ENCODE measurements around the gene CMC1.
"Not testable (repeated sequence)": the region's sequence is repeated elsewhere in the genome, so short reads cannot be mapped to it uniquely, and the experiment has no call there.

CMC1 gene

GRCh38 chr3:28244491-28244890 lies 3.1 kb downstream of the CMC1 start:
- no peak for DNase-seq (ENCODE audit: low spot score)

DNA sequence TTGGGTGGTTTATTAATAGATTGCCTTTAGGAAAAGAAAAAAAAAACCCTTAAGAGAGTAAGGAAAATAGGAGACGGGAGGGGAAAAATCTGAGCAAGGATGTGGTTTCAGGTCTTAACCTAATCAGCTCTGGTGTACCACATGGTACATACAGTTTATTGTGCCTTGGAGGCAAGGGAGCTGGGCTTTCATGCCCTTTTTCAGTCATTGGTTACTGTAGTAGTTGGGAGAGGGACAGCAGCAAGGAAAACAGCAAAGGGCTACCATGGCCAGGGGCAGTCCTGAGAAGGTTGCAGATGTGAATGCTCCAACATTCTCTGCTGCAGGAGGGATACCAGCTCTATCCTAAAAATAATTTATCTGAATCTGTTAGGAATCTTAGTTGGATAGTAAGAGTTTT lies 5.9 kb downstream of the CMC1 start:
- no peak for DNase-seq (ENCODE audit: low spot score)

DNA sequence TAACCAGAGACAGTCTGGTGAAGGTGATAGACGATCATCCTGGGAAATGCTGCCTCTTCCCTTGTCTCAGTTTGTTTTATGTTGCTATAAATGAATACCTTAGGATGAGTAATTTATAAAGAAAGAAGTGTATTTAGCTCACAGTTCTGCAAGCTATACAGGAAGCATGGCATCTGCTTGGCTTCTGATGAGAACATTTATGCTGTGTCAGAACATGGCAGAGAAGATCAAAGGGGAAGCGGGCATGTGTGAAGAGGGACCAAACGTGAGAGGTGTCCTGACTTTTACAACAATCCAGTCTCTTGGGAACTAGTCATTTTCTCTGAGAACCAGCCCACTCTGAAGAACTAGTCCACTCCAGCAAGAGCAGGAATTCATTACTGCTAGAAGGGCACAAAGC lies 9.6 kb downstream of the CMC1 start:
- DNase-seq (ENCODE audit: low spot score): no peak

DNA sequence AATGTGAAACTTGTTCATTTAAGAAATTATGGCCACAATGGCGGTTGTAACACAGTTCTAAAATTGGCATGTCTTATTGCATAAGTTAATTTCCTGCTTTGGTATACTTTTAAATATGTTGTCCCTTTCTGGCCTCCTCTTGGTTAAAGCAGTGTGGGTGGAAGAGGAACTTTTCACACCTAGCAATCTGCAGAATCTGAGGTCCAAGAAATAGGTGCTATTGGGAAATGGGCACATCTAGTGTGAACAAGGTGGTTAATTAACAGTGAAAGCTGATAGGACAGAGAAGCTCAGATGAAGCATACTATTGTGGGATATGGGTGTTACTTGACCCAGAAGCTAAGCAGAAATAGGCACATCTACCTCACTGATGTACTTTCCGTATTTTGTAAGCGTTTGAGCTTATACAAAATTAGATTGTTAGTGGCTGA lies 10.6 kb downstream of the CMC1 start:
- DNase-seq (ENCODE audit: low spot score): no peak

GRCh38 chr3:28253040-28253715 lies 11.8 kb downstream of the CMC1 start:
- DNase-seq (ENCODE audit: low spot score): no peak

- no peak for DNase-seq (ENCODE audit: low spot score)
Observed at GRCh38 chr3:28262001-28262400, 20.6 kb downstream of the CMC1 start.

- DNase-seq (ENCODE audit: low spot score): no peak
Observed at GRCh38 chr3:28265641-28266040, 24.2 kb downstream of the CMC1 start.

- DNase-seq (ENCODE audit: low spot score): no peak
Observed at GRCh38 chr3:28267984-28268849, 26.8 kb downstream of the CMC1 start.

- DNase-seq (ENCODE audit: low spot score): no peak
Observed at GRCh38 chr3:28268989-28269388, 27.6 kb downstream of the CMC1 start.

- DNase-seq (ENCODE audit: low spot score): not testable (repeated sequence)
Observed at GRCh38 chr3:28269884-28270283, 28.5 kb downstream of the CMC1 start.

GRCh38 chr3:28273837-28274236 lies 32.4 kb downstream of the CMC1 start:
- DNase-seq (ENCODE audit: low spot score): no peak

DNA sequence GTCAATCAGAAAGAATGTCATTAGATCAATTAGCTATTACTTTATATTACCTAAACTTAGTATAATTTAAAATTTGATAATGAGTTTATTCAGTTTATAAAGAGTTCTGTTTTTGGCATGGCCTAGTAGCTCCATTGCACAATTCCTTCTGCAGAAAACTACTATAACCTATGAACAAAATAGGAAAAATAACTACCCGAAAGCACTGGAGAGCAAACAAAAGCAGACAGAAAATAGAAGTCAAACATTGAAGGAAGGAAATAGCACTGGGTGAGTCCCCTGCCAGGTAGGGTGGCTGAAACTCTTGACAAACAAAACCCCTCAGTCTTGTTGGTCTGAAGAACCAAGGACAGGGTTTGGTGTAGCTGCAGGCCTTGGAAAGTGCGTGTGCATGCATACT lies 37.5 kb downstream of the CMC1 start:
- no peak for DNase-seq (ENCODE audit: low spot score)

DNA sequence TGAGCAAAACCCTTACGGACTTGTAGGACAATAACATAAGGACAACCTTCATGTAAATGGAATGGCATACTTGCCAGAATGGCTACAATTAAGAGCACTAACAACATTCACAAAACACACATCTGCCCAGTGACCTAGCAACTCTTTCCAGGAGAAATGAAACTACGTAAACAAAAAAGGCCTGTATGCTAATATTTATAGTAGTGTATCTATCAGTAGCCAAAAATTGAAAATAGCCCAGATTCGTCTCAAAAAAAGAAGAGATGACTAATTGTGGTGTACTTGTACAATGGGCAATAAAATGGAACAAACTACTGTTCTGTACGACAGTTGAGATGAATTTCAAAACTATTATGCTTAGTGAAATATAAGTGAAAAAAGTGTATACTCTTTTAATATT lies 38.4 kb downstream of the CMC1 start:
- DNase-seq (ENCODE audit: low spot score): no peak

GRCh38 chr3:28280781-28281180 lies 39.4 kb downstream of the CMC1 start:
- no peak for DNase-seq (ENCODE audit: low spot score)

DNA sequence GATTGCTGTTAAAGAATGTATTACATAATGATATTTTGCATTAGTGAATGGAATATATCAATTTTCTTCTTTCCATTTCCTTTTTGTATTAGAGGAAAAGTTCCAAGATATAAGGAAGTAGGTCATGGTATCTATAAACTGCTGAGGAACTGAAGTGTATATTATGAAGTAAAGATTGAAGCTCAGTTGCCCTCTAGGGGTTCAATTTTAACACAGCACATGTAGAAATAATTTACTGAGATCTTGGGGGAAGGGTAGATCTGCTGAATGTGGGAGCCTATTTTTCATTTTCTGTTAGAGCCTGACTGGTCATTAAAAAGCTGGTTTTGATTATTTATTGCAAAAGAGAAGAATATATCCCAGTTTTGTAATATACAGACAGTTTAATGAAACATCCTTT lies 45.2 kb downstream of the CMC1 start:
- peak; percentile 42 for DNase-seq (ENCODE audit: low spot score)

DNA sequence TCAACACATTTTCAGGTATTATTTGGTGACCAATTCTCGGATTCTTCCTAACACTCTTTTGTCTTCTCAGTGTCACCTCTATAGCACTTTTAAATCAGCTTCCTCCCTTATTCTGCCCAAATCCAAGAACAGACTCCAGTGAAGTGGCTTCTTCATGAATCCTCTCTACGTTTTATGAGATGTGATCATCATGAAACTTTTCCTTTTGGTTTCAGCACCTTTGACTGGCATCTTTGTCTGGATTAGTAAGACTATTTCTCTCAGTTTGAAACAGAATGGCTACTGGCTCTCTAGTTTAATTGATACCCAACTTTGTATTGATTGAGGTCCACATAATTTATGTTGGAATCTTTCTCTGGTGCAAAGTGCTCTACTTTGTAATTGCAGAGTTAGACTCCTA lies 45.6 kb downstream of the CMC1 start:
- no peak for DNase-seq (ENCODE audit: low spot score)

GRCh38 chr3:28290863-28291300 lies 49.5 kb downstream of the CMC1 start:
- DNase-seq (ENCODE audit: low spot score): no peak

DNA sequence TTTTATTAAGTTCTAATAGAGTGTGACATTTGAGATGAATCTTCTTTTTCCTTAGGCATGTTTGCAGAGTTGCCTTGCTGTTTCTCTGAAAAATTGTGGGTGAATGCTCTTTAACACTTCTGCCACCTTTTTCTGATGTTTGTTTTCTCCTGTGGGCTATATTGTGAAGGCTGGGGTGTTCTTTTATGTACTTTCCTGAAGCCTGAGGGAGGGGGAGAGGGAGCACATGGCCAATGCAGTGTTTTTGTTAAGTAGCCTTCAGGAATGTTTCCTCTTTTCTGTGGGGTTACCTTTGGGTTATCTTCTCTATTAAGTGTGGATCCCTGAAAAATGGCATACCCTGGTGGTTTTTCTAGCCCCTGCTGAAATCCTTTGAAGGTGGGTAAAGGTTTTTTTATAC lies 50.2 kb downstream of the CMC1 start:
- no peak for DNase-seq (ENCODE audit: low spot score)

GRCh38 chr3:28292622-28293021 lies 51.2 kb downstream of the CMC1 start:
- DNase-seq (ENCODE audit: low spot score): no peak

DNA sequence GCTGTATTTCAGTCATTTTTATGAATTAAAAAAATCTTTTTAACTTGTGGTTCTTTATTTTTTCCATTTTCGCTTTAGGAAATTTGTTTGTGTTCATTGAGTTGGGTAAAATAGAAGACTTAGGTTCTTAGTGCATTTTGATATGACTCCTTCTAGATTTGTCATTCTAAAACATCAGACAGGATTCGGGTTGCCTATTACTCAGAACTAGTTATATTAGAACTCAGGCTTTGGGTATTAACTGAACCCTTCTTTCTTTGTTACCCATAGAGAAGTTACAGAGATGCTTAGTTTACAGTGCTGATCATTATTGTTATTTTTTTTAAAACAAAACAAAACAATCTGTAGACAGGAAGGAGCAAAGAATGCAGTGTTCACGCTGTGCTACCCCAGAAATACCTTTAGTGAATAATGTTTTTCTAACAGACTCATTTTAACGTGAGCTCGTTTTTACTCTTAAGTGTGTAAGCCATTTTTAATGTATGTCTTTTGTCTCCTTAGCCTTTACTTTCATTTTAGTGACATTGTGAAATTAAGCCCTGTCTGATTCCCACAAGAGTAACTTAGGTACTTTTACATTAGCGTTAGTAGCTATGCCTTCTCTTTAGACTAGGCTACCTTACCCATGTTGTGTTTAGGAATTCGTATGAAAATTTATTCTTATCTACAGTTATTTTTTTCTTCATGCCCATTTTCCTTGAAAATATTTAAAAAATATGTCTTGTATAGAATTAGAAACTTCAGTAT lies 53.4 kb downstream of the CMC1 start:
- DNase-seq (ENCODE audit: low spot score): no peak

GRCh38 chr3:28295898-28296490 lies 54.6 kb downstream of the CMC1 start:
- no peak for DNase-seq (ENCODE audit: low spot score)

- no peak for DNase-seq (ENCODE audit: low spot score)
Observed at GRCh38 chr3:28299705-28300104, 58.3 kb downstream of the CMC1 start.

All from LoVo (cell line).